GM19023 (cell line): ENCODE measurements around the gene TJP2.
"Not testable (repeated sequence)": the region's sequence is repeated elsewhere in the genome, so short reads cannot be mapped to it uniquely, and the experiment has no call there.

Experiments
- ATAC-seq: cut with Tn5 transposase; IDR thresholded peaks from one replicate; pipeline ENCODE4 v1.9.1; 2021; ENCODE audit warnings: mild to moderate bottlenecking, moderate library complexity; ENCODE audit not compliant: unreplicated experiment

Gene TJP2

GRCh38 chr9:69279084-69279731, 105.1 kb downstream of the TJP2 start:
- ATAC-seq, result peak; percentile 81

DNA sequence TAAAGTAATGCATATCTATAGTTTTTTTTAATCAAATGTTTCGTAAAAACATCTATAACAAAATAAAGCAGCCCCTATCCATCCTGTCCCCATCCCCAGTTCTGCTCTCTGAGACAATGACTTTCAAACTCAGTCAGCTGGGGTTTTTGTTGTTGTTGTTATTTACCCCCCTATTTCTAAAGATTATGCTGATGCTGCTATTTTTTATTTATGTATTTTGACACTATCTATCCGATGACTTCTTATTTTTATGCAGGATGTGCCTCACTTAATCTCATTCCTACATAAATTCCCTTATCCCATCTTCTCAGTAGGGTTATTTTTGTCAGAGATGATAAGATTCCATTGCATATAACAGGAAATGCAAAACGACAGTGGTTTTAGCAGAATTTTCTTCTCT, 105.7 kb downstream of the TJP2 start:
- ATAC-seq, result no peak

GRCh38 chr9:69283003-69283402, 108.9 kb downstream of the TJP2 start:
- ATAC-seq, result no peak

DNA sequence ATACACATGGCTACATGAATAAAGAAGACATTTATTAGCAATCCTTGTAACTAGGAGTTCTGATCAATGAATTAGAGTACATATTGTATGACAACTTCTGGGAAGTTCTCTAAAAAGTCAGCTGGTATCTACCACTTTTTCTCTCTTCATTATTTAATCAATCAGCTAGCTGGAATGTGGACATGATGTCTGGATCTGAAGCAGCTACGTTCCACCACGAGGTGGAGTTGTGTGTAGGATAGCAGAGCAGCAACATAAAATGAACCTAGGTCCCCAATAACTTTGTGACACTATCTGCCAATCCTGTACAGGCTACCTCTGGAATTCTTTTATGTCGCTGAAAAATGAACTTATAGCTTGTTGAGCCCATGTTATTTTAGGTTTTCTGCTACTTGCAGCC, 118.0 kb downstream of the TJP2 start:
- ATAC-seq, result no peak

DNA sequence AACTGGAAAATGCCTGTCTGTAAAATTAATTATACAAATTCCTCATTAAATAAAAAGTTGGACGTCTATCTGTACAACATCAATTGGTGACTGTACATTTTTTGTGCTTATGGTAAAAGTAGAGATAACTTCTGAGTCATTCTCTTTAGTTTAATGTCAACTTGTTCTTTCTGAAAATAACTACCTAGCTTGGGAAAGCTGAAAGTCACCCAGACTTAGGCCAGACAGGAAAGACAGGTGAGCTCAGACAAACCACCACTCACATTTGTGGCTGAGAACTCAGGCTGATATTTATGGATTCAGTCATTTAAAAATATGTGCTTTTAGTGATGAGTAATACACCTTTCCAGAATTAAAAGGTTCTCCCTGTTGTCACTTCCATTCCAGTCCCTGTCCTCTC, 119.1 kb downstream of the TJP2 start:
- ATAC-seq, result no peak

DNA sequence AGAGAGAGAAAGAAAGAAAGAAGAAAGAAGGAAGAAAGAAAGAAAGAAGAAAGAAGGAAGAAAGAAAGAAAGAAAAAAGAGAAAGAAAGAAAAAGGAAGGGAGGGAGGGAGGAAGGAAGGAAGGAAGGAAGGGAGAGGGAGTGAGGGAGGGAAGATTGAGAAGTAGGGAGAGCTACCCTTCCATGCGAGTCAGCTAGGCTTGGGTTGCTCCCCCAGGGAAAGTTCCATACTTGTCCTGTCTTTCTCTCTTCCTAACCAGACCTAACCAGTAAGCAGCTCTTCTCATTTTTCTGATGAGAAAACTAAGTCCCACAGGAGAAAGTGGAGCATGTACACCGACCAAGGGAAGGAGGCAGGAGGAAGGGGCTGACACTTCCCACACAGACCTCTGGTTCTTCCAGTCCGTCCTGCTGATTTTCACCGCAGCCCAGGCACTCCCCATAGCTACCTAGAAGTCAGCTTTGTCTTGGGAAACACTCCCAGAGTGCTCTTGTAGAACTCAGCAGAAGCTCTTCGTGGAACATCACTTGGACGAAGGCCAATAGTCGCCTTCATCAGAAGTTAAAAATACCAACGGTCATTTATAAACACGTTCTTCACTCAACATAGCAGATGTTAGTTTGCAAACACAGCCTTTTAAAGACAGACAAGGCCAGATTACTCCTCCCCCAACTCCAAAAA, 121.9 kb downstream of the TJP2 start:
- ATAC-seq, result no peak

DNA sequence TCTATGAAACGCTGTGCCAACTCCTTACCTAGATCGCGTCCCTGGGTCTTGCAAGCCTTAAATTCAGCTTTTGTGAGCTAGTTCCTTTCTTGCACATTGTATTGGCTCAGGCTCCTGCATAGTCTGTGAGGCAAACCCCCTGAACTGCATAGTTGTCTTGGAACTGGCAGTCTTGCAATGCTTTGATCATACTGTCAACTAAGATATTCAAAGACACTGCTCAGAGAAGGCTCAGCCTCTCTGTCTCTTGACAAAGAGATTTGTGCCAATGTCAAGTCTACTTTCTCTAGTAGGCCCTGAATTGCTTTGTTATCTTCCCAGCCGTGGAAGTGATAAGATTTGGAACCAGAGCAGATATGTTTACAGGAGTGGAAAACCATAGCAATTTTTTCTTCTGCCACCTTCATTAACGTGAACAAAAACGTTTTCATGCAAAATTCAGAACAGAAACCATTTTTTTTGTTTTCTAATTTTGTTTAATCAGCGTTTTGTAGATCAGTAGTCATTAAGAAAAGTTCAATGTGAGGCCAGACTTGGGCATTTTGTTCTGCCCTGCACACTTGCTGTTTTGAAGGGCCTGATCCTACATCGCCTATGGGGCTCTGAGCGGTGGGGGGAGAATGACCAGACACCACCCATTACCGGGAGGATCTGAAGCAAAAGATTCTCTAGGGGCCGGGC, 123.4 kb downstream of the TJP2 start:
- no peak for ATAC-seq

GRCh38 chr9:69299315-69299714, 125.2 kb downstream of the TJP2 start:
- no peak for ATAC-seq

GRCh38 chr9:69299826-69300225, 125.7 kb downstream of the TJP2 start:
- ATAC-seq, result no peak

DNA sequence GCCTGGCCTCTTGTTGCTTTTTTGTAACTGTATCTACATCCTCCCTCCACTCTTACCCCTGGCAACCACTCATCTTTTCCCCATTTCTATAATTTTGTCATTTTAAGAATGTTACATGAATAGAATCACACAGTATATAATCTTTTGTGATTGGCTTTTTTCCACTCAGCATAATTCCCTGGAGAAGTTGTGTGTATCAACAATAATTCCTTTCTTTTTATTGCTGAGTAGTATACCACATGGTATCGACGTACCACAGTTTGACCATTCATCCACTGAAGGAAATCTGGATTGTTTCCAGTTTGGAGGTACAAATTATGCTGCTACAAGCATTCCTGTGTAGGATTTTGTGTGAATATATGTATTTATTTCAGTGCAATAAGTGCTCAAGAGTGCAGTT, 129.3 kb downstream of the TJP2 start:
- no peak for ATAC-seq

DNA sequence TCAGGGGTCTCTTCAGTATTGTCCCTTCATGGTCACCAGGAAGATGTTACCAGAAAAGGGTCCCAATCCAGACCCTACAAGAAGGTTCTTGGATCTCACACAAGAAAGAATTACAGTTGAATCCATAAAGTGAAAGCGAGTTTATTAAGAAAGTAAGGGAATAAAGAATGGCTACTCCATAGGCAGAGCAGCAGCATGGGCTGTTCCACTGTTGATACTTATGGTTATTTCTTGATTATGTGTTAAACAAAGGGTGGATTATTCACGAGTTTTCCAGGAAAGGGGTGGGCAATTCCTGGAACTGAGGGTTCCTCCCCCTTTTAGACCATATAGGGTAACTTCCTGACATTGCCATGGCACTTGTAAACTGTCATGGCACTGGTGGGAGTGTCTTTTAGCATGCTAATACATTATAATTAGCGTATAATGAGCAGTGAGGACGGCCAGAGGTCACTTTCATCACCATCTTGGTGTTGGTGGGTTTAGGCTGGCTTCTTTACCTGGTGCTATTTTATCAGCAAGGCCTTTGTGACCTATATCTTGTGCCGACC, 132.9 kb downstream of the TJP2 start:
- not testable (repeated sequence) for ATAC-seq

- no peak for ATAC-seq
Measured at GRCh38 chr9:69307446-69308205, 133.5 kb downstream of the TJP2 start.

DNA sequence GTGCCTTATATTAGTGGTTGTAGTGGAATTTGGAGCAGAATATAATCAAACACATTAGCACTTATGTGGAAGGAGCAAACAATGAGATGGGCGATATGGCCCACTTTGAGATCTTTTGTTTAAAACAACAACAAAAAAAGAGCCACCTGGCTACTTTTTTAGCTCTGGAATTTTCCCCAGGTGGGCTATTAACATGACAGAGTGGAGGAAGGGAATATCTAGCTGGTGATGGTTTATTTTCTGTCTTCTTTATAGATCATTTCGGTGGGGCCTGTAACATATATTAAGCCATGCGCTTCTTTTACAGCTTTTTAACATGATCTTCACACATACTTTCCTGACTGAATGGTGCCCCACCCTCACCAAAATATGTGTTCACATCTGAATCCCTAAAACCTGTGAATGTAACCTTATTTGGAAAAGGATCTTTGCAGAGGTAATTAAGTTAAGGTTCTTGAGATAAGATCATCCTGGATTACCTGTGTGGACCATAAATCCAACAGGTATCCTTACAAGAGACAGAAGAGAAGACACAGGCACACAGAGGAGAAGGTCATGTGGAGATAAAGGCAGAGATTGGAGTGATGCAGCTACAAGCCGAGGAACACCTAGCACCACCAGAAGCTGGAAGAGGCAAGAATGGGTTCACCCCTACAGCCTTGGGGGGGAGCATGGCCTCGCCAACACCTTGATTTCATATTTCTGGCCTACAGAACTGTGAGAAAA, 134.3 kb downstream of the TJP2 start:
- ATAC-seq, result no peak

- ATAC-seq, result no peak
Measured at GRCh38 chr9:69313175-69313574, 139.1 kb downstream of the TJP2 start.

DNA sequence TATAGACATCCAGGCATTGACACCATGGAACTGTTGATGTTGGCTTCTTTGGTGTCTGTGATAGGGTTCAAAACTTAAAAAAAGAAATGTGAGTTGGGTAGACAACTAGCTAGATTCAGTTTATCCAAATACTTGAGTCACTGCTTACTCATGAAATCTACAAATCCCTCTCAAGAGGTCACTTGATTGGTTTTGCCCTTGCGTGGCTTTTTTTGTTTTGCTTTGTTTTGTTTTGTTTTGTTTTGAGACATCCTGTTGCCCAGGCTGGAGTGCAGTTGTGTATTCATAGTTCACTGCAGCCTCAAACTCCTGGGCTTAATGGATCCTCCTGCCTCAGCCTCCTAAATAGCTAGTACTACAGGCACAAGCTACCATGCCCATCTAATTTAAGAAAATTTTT, 140.5 kb downstream of the TJP2 start:
- no peak for ATAC-seq

GRCh38 chr9:69317081-69317480, 143.0 kb downstream of the TJP2 start:
- no peak for ATAC-seq

DNA sequence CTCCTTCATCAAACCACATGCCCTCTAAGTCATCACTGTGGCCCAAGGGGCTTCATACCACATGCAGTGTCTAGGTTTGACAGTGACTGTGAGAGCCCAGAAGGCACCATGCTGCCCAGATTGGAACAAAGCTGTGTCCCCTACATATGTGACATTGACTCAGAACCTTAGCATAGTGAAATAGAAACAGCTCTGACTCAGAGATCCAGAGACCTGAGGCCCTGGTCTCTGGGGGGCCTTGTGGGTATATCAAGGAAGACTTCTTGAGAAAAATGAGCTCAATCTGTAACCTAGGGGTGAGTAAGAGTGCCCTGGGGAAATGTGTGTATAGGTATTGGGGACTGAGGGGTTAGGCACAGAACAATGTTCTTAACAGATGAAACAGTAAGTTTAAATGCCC, 143.8 kb downstream of the TJP2 start:
- peak; percentile 82 for ATAC-seq

- ATAC-seq, result no peak
Measured at GRCh38 chr9:69319324-69320025, 145.4 kb downstream of the TJP2 start.

- ATAC-seq, result no peak
Measured at GRCh38 chr9:69322256-69322655, 148.2 kb downstream of the TJP2 start.

- no peak for ATAC-seq
Measured at GRCh38 chr9:69323861-69324260, 149.8 kb downstream of the TJP2 start.
